OCI-LY7 (cell line): ENCODE data around the gene CCL27.

ENCODE experiments used
- CTCF ChIP-seq: fragments of 200-600 bp; sonication (generic); conservative IDR thresholded peaks from 2 replicates; pipeline ENCODE4 v1.5.1; 2014; ENCODE audit warnings: mild to moderate bottlenecking, antibody characterized with exemption, low read length, moderate library complexity, mixed read lengths
- EZH2phosphoT487 ChIP-seq: fragments of 200-600 bp; sonication (generic); IDR thresholded peaks from 2 replicates; pipeline ENCODE4 v1.6.1; 2018; ENCODE audit warnings: low read depth, borderline replicate concordance, mild to moderate bottlenecking, mixed run types, antibody characterized with exemption, low read length, moderate library complexity, mixed read lengths

- no peak for TF ChIP-seq CTCF
- TF ChIP-seq EZH2phosphoT487 = no peak
These were observed 33.0 kb downstream of the CCL27 start for GRCh38 chr9:34629491-34629808.
